Naive thymus-derived CD8-positive, alpha-beta T cell (primary cell): Measurements from ENCODE around the gene BMPER. TPM values are rescaled to one million over a fixed set of nuclear protein-coding genes. Genes with fewer than 3 reads are reported as not detected.

Experiments used
- ATAC-seq, 2 donors: fragments of 150-1000 bp; cut with Tn5 transposase in 1 of 2; sonication (Bioruptor Pico), chemical (Tn5 transposase) in 1 of 2; 1 replicate in 1 of 2; 2 replicates in 1 of 2; pipeline ENCODE4 v1.10.0; 2021; ENCODE audit warnings: mild to moderate bottlenecking in 2 of 2, moderate library complexity in 2 of 2
- POLR2A ChIA-PET: fragments of 350-600 bp; sonication (Branson Sonifier 250); formaldehyde crosslinking; loops from one replicate; lab custom pipeline; 2021; ENCODE audit warnings: antibody characterized with exemption; lab: Charles Lee
- DNase-seq, 10 donors: peaks; one replicate each; pipeline versions ENCODE4 v3.0.0 to v3.0.0-alpha.2; 2020 to 2022
- H3K27ac Mint-ChIP-seq, 10 donors: one replicate each; pipeline ENCODE4 v1.8.0; 2020 to 2022; ENCODE audit warnings: mild to moderate bottlenecking in 10 of 10, mixed read lengths in 10 of 10, moderate library complexity in 4 of 10, inconsistent platforms in 1 of 10
- H3K27me3 Mint-ChIP-seq, 5 donors: one replicate each; pipeline ENCODE4 v1.8.0; 2021 to 2022; ENCODE audit warnings: mixed read lengths in 5 of 5
- H3K36me3 Mint-ChIP-seq, 3 donors: one replicate each; pipeline ENCODE4 v1.8.0; 2020 to 2022; ENCODE audit warnings: mixed read lengths in 3 of 3, mild to moderate bottlenecking in 2 of 3, inconsistent platforms in 1 of 3
- H3K4me1 Mint-ChIP-seq, 4 donors: one replicate each; pipeline ENCODE4 v1.8.0; 2021 to 2022; ENCODE audit warnings: mixed read lengths in 4 of 4
- H3K4me3 Mint-ChIP-seq, 10 donors: one replicate each; pipeline ENCODE4 v1.8.0; 2020 to 2022; ENCODE audit warnings: mild to moderate bottlenecking in 10 of 10, mixed read lengths in 10 of 10, moderate library complexity in 6 of 10, inconsistent platforms in 1 of 10
- H3K9me3 Mint-ChIP-seq, 9 donors: one replicate each; pipeline ENCODE4 v1.8.0; 2020 to 2022; ENCODE audit warnings: mixed read lengths in 9 of 9, mild to moderate bottlenecking in 3 of 9, inconsistent platforms in 1 of 9, moderate library complexity in 1 of 9
- polyA plus RNA-seq, 3 donors: library from polyadenylated mRNA; unstranded; fragments of 300-500 nt; fragmentation: Illumina TruSeq; gene quantifications; one replicate each; pipeline ENCODE4 v1.2.3, GENCODE V29; 2021
- total RNA-seq, 8 experiments: library from RNA in 2 of 8; stranded (reverse) in 2 of 8; gene quantifications; one replicate each; pipeline ENCODE4 v1.2.3 and lab custom pipeline; 2021 to 2026

The BMPER gene
- total and polyA plus RNA-seq, 5 experiments from 2014 or later = not detected

DNA sequence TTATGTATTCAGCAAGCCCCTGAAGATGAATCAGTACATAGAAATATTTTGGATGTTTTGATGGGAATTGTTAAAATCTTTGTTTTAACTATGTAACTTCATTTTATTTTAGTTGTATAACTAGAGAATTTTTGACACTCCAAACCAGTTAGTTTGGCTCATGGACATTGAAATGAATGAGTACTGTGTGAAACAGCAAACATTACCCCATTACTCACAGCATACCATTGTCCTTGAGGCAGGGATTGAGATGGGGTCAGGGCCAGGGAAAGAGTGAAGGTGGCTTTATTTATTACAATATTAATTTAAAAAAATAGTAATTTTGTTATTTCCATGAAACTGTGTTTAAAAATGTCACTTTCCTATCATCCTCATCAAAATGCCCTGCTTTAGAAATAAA lies 4.8 kb upstream of the BMPER start:
- Mint-ChIP-seq H3K36me3 (no peaks in the 10 kb centered on the region), H3K27ac (no peak overlapping the region), H3K9me3 (no peaks in the 10 kb centered on the region), H3K4me1 (peaks cover 2 to 13% (median 9%) of the 10 kb centered on the region in 4 donors), H3K4me3 (no peak overlapping the region), H3K27me3 (peaks cover 45 to 67% (median 51%) of the 10 kb centered on the region in 5 donors)
- POLR2A ChIA-PET = no interaction called here
- DNase-seq (no peak), ATAC-seq (no peak)

DNA sequence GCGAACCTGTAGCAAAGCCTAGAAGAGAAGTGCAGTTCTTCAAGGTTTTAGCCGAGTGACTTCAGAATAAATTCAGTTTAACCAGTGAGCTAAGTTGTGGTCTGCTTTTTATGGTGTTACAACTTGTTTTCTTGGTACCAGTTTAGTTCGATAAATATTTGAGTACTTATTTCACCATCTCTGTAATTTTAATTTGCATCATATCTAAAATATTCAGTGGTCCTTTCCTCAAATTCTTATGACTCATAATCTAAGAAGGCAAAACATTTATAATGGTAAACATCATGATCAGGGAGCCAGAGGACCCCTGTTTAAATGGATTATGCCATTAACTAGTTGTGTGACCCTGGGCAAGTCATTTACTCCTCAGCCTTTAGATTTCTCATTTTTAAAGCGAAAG lies 4.1 kb upstream of the BMPER start:
- H3K27me3 Mint-ChIP-seq = peaks cover 48 to 69% (median 53%) of the 10 kb centered on the region in 5 donors
- POLR2A ChIA-PET = no interaction called here
- ATAC-seq (no peak), DNase-seq (no peak)
- peaks cover 2 to 11% (median 9%) of the 10 kb centered on the region in 4 donors for H3K4me1 Mint-ChIP-seq
- no peaks in the 10 kb centered on the region for H3K36me3 Mint-ChIP-seq
- H3K4me3 Mint-ChIP-seq = no peak overlapping the region
- H3K9me3 Mint-ChIP-seq = no peaks in the 10 kb centered on the region
- H3K27ac Mint-ChIP-seq = no peak overlapping the region

DNA sequence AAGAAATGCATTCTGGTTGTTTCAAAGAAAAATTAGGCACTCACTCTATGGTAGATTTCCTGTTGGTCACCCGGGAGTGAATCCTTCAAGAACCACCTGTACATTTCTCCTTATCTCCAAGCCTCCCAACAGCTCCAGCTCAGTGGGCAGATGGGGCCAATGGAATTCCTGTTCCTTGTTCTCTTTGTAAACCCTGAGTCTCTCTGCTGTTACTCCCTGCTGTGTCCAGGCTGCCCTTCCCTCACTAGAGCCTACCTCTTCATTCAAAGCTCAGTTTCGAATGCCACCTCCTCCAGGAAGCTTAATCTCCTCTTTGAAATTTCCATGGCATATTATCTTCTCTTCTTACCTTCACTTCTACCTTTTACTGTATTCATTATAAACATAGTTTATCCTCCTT lies 3.5 kb upstream of the BMPER start:
- Mint-ChIP-seq H3K27me3 (peaks cover 46 to 75% (median 54%) of the 10 kb centered on the region in 5 donors), H3K4me3 (no peak overlapping the region), H3K4me1 (peaks cover 2 to 11% (median 9%) of the 10 kb centered on the region in 4 donors), H3K27ac (no peak overlapping the region), H3K36me3 (no peaks in the 10 kb centered on the region), H3K9me3 (no peaks in the 10 kb centered on the region)
- ATAC-seq (no peak), DNase-seq (no peak)
- POLR2A ChIA-PET = no interaction called here

DNA sequence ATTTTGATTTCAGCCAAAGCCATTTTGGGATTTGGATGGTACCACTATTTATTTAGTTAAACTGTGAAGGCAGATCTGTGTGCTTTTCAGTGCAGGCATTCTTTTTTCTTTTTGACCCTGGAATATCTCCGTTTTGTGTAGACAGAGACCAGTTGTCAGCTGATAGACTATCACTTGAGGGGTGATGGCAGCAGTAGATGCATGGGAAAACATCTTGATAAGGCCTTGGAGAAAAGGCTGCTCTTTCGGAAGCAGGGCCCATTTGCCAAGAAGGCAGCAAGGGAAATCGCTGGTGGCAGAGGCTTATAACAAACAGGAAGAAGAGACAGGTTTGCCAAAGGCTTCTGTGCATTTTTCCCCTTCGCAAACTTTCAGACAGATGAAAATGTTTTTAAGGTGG lies 2.6 kb upstream of the BMPER start:
- Mint-ChIP-seq H3K9me3 (no peaks in the 10 kb centered on the region), H3K4me1 (peaks cover 2 to 11% (median 9%) of the 10 kb centered on the region in 4 donors), H3K27me3 (peaks cover 48 to 75% (median 56%) of the 10 kb centered on the region in 5 donors), H3K27ac (no peak overlapping the region), H3K4me3 (peak overlapping the region in 2 of 10 donors; percentile 15 to 30), H3K36me3 (no peaks in the 10 kb centered on the region)
- no peak for ATAC-seq
- POLR2A ChIA-PET = interaction anchor here (0.5 kb wide), 1 partner anchor 444 kb away, joined by 3 read pairs; no protein-coding TSS in a partner anchor
- DNase-seq = no peak

DNA sequence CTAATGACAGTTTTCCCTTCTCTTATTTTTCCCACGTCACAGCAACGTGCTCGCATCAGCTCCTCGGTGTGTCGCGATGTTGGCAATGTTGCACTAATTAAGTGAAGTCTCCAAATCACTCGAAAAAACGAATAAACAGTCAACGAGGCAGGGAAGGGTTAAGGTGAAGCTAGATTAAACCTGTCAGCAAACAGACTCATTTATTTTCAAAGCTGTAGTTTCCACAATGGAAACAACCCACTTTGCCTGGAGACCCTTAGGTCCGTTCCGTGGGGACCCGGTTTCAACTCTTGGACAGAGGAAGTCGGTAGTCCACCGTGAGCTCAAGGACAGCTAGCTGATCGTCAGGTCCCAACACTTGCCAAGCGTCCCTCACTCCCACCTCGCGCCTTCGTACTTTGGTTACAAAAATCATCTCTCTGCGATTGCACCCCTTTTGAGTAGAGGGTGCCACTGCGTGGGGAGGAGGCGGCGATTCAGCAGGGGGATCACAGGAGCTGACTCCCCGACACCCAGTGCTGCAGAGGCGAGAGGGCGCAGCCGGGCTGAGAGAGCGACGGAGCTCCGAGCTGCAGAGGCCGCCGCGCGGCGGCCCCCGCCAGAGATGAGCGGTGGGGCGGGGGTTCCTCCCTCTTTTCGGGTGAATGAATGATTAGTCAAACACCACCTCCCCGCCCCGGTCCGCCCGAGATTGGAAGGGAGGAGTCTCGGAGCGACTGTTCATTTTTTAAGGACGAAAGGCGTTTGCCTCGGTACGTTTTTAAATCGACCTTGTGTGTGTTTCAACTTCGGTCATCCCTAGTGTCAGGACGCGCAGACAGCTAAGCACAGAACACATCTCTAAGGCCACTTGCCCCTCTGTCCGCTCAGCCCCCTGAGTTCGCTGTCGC lies 1.3 kb upstream of the BMPER start:
- POLR2A ChIA-PET = no interaction called here
- Mint-ChIP-seq H3K27ac (peak overlapping the region in 1 of 10 donors; percentile 16), H3K27me3 (peaks cover 42 to 88% (median 59%) of the 10 kb centered on the region in 5 donors), H3K4me3 (peak overlapping the region; percentile 49 to 81 (median 68)), H3K9me3 (no peaks in the 10 kb centered on the region), H3K36me3 (no peaks in the 10 kb centered on the region), H3K4me1 (peaks cover 2 to 11% (median 9%) of the 10 kb centered on the region in 4 donors)
- no peak for DNase-seq
- ATAC-seq = peak in 1 of 2 donors; percentile 33

DNA sequence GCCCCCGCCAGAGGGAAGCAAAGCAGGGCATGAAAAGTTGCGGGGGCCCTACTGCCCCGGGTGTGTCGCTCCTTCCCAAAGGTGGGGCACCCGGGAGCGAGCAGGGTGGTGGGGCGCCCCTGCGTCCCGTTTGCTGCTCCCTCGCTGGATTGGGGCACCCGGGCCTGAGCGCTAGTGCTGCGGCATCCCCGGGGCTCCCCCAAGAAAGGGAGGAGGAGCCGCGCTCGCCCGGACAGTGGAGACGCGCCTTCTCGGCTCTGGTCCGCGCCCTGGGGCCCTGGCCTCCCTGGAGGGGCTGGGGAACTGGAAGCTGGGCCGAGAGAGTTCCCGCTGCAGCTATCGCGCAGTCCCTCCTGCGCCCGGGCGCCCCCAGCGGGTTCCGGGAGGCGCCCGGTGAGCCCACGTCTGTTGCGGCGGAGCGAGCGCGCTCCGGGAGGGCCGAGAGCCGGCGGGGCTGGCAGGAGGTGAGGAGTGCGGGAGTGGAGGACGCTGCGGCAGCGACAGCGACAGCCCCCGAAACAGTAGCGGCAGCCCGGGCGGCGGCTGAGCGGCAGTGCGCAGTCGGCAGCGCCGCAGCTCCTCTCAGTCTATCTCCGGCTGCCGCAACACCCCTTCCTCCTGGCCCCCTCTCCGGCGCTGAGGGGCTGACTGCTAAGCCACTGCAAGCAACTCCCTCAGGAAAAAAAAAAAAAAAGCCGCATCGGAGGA lies 504 bp upstream of the BMPER start:
- peak; percentile 30 to 39 for ATAC-seq

DNA sequence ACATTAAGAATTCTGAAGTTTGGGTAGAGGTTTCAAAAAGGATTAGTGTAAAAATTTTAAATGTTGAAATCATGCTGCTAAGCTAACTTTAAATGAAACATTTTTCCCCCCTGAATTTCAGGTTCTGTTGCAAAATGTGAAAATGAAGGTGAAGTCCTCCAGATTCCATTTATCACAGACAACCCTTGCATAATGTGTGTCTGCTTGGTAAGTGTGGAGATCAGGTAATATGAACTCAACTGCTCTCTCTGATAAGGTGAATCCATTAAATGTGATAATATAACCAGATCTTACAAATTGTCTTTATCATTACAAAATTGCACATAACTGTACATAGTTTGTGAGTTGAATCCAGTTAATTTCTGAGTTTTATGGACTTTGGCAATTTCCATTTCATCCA lies 1.4 kb downstream of the BMPER start:
- POLR2A ChIA-PET = no interaction called here
- ATAC-seq = no peak

More for the DNA sequence above, 504 bp upstream of the BMPER start:
- Mint-ChIP-seq H3K4me1 (peaks cover 2 to 11% (median 9%) of the 10 kb centered on the region in 4 donors), H3K36me3 (no peaks in the 10 kb centered on the region), H3K4me3 (peak overlapping the region in 9 of 10 donors; percentile 49 to 81 (median 65)), H3K27me3 (peaks cover 42 to 87% (median 55%) of the 10 kb centered on the region in 5 donors), H3K9me3 (no peaks in the 10 kb centered on the region), H3K27ac (no peak overlapping the region)
- DNase-seq = no peak
- POLR2A ChIA-PET = no interaction called here

DNA sequence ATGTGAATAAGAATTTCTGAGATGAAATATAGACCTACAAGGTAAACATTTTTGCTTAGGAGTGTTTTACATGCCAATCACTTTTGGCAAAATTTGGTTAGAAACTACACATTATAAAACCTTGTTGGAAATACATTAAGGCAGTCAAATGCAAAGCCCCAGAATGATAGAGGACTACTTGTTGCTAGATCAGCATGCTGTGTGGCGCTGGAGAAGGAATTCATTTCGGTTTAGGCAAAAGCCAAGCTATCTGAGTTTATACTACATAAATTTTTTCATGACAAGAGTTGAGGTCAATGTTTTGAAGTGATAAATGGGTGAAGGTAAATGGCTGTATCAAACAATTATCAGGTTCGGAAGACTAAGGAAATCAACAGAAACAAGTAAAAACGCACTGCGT lies 2.3 kb downstream of the BMPER start:
- POLR2A ChIA-PET = no interaction called here
- H3K9me3 Mint-ChIP-seq = no peaks in the 10 kb centered on the region
- no peaks in the 10 kb centered on the region for H3K36me3 Mint-ChIP-seq
- peaks cover 28 to 75% (median 41%) of the 10 kb centered on the region in 5 donors for H3K27me3 Mint-ChIP-seq
- H3K4me3 Mint-ChIP-seq = no peak overlapping the region
- DNase-seq (no peak), ATAC-seq (no peak)
- H3K4me1 Mint-ChIP-seq = peaks cover 2 to 11% (median 9%) of the 10 kb centered on the region in 4 donors
- no peak overlapping the region for H3K27ac Mint-ChIP-seq

More for the DNA sequence above, 1.4 kb downstream of the BMPER start:
- H3K36me3 Mint-ChIP-seq = no peaks in the 10 kb centered on the region
- H3K4me1 Mint-ChIP-seq = peaks cover 2 to 11% (median 9%) of the 10 kb centered on the region in 4 donors
- H3K4me3 Mint-ChIP-seq = no peak overlapping the region
- no peak for DNase-seq
- no peak overlapping the region for H3K27ac Mint-ChIP-seq
- no peaks in the 10 kb centered on the region for H3K9me3 Mint-ChIP-seq
- peaks cover 35 to 75% (median 45%) of the 10 kb centered on the region in 5 donors for H3K27me3 Mint-ChIP-seq

DNA sequence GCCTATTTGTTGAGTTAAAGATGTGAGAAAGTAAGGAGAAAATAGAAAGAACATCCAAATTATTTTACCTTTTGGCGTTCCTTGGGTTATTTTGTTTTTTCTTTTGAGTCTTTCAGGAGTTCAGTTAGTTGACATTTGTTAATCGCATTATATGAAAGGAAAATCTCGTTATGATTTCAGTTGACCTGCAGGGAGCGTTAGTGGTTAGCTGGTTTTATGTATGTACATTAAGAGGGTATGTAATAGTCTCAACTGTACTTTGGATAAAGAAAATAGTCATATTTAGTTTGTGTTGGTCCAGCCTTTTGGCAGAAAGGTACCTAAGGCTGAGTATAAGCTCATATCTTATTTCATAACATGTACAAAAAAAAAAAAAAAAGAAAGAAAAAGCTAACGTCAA lies 4.0 kb downstream of the BMPER start:
- Mint-ChIP-seq H3K27me3 (peaks cover 18 to 66% (median 37%) of the 10 kb centered on the region in 5 donors), H3K9me3 (no peaks in the 10 kb centered on the region), H3K4me1 (peaks cover 0 to 4% (median 1%) of the 10 kb centered on the region in 4 donors), H3K36me3 (no peaks in the 10 kb centered on the region), H3K27ac (no peak overlapping the region), H3K4me3 (no peak overlapping the region)
- ATAC-seq (no peak), DNase-seq (no peak)
- POLR2A ChIA-PET = no interaction called here

DNA sequence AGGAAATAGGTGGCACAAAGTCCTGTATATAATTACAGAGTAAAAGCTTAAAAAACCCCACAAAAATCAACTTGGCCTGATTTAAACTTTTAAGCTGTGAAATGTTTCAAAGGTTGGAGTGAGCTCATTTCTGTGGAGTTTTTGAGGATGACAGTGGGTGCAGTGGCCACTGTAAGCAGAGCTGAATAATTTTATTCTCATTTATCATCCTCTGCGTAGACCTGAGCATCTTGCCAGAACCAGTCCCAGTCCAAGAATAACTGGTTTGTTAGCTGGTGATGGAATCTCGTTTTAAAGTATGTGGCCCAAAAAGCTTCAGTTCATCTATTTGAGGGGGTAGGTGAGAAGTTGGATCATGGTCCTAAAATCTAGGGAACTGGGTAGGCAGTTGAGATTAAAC lies 4.4 kb downstream of the BMPER start:
- H3K27me3 Mint-ChIP-seq = peaks cover 18 to 64% (median 38%) of the 10 kb centered on the region in 5 donors
- H3K36me3 Mint-ChIP-seq = no peaks in the 10 kb centered on the region
- H3K4me1 Mint-ChIP-seq = peaks cover 0 to 2% (median 0%) of the 10 kb centered on the region in 4 donors
- H3K9me3 Mint-ChIP-seq = no peaks in the 10 kb centered on the region
- no peak overlapping the region for H3K27ac Mint-ChIP-seq
- POLR2A ChIA-PET = no interaction called here
- H3K4me3 Mint-ChIP-seq = no peak overlapping the region
- ATAC-seq (no peak), DNase-seq (no peak)

DNA sequence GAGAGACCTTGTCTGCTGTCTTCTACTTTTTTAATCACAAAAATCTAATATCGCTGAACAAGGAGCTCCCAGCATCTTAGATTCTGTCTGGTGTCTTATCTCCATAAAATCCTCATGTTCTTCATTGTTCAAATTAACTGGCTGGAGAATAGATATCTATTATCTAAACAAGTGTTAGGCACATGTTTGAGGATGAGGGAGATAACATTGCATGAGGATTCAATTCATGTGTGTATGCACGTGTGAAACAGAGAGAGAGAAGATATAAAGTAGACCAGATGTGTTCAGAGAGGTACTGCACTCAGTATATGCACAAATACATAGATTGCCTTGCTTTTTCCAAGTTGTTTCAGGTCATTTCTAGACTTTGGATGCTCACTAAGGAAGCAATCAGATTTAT lies 5.4 kb downstream of the BMPER start:
- no peak for DNase-seq
- POLR2A ChIA-PET = no interaction called here
- peaks cover 15 to 62% (median 38%) of the 10 kb centered on the region in 5 donors for H3K27me3 Mint-ChIP-seq
- ATAC-seq = no peak
- H3K4me1 Mint-ChIP-seq = peaks cover 0 to 2% (median 0%) of the 10 kb centered on the region in 4 donors
- H3K9me3 Mint-ChIP-seq = no peaks in the 10 kb centered on the region
- no peaks in the 10 kb centered on the region for H3K36me3 Mint-ChIP-seq
- H3K4me3 Mint-ChIP-seq = no peak overlapping the region
- no peak overlapping the region for H3K27ac Mint-ChIP-seq

DNA sequence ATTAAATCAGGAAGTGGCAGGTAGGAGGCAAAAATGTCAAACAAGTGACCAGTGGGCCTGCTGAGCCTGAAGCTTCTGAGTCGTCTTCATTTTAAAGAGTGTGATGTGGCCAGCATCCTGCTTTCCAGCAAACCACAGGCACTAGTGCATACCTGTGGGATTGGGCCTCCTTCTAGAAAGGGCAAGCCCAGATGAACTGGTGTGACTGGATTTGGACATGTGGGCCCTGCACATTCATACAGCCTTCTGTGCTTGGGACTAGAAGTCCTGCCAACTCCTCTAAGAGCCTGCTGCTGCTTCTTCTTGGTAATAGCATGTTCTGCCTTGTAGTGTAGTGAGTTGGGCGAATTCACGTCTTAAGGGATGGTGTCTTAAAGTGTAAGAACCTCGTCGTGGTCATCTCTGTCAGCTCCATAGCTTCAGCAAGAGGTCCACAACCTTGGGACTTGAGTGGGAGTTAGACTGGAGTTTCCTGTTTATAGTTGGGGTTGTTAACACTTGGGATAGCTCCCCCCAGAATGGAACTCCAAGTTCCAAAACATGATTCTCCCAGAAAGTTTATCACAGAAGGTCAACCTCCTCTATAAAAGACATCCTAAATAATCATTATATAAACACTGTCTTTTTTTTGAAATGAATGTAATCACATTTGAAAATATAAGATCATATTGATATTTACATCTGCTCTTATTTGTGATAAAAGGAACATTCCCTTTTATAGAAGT lies 11.2 kb downstream of the BMPER start:
- H3K4me3 Mint-ChIP-seq = no peak overlapping the region

More for the DNA sequence above, 11.2 kb downstream of the BMPER start:
- no peaks in the 10 kb centered on the region for H3K4me1 Mint-ChIP-seq
- DNase-seq (no peak), ATAC-seq (no peak)
- H3K27ac Mint-ChIP-seq = no peak overlapping the region
- POLR2A ChIA-PET = no interaction called here
- peaks cover 1 to 25% (median 4%) of the 10 kb centered on the region in 5 donors for H3K27me3 Mint-ChIP-seq
- no peaks in the 10 kb centered on the region for H3K36me3 Mint-ChIP-seq
- no peaks in the 10 kb centered on the region for H3K9me3 Mint-ChIP-seq
